Skeletal muscle satellite cell (primary cell): ENCODE data around the gene ABHD14A. TPM values are rescaled to one million over a fixed set of nuclear protein-coding genes. Genes with fewer than 3 reads are reported as not detected.
"Not testable (repeated sequence)": the region's sequence is repeated elsewhere in the genome, so short reads cannot be mapped to it uniquely, and the experiment has no call there.

ENCODE experiments used
- H3K27me3 ChIP-seq: 2 replicates; pipeline ENCODE4 v1.7.0; 2013; ENCODE audit warnings: low read length; ENCODE audit not compliant: control insufficient read depth, insufficient read depth
- H3K36me3 ChIP-seq: 2 replicates; pipeline ENCODE4 v1.7.0; 2013; ENCODE audit warnings: mild to moderate bottlenecking, control low read depth, low read length; ENCODE audit not compliant: insufficient read depth
- H3K4me1 ChIP-seq: 2 replicates; pipeline ENCODE4 v1.7.0; 2013; ENCODE audit warnings: low read length; ENCODE audit not compliant: control insufficient read depth, insufficient read depth
- H3K4me2 ChIP-seq: 2 replicates; pipeline ENCODE4 v1.7.0; 2013; ENCODE audit warnings: mild to moderate bottlenecking, low read length
- H3K4me3 ChIP-seq: 2 replicates; pipeline ENCODE4 v1.7.0; 2013; ENCODE audit warnings: low read length
- H3K9ac ChIP-seq: 2 replicates; pipeline ENCODE4 v1.7.0; 2013; ENCODE audit warnings: mild to moderate bottlenecking, low read depth, low read length, moderate library complexity
- H3K9me3 ChIP-seq: replicated peaks from 2 replicates; pipeline ENCODE4 v1.7.0; 2013; ENCODE audit warnings: mild to moderate bottlenecking, control low read depth, low read length
- total RNA-seq: library from RNA; depleted of rRNA; stranded (reverse); fragments of >200 nt; gene quantifications from 2 replicates; pipeline ENCODE4 v1.2.3, GENCODE V29; 2012; rRNA removed

ABHD14A gene
- 8.1 and 12.7 TPM in 2 replicates for total RNA-seq

- Histone ChIP-seq H3K27me3 (no peaks in the 10 kb centered on the region), H3K36me3 (no peaks in the 10 kb centered on the region), H3K9me3 (no peaks in the 10 kb centered on the region), H3K4me3 (peak within 1 kb of the TSS; percentile 84), H3K9ac (peak within 1 kb of the TSS; percentile 87), H3K4me2 (peak within 1 kb of the TSS; percentile 89), H3K4me1 (peaks cover 22% of the 10 kb centered on the region)
Measured at GRCh38 chr3:51974963-51975851, at the start of gene ABHD14A. Gene ABHD14A, plus strand, starts transcription at chr3:51975064. Its CDS starts 72 bp downstream, at chr3:51975136.

- Histone ChIP-seq H3K4me3 (no peak overlapping the region), H3K4me2 (no peak overlapping the region), H3K4me1 (no peaks in the 10 kb centered on the region), H3K27me3 (no peaks in the 10 kb centered on the region), H3K9me3 (no peaks in the 10 kb centered on the region), H3K36me3 (peaks cover 3% of the 10 kb centered on the region), H3K9ac (no peak overlapping the region)
Measured at GRCh38 chr3:51927061-51927977, 47.5 kb upstream of the ABHD14A start.

- no peaks in the 10 kb centered on the region for H3K27me3 ChIP-seq
- no peak overlapping the region for H3K4me3 ChIP-seq
- no peak overlapping the region for H3K4me2 ChIP-seq
- H3K4me1 ChIP-seq, result no peaks in the 10 kb centered on the region
- H3K9me3 ChIP-seq, result no peaks in the 10 kb centered on the region
- no peak overlapping the region for H3K9ac ChIP-seq
- peaks cover 5% of the 10 kb centered on the region for H3K36me3 ChIP-seq
Measured at GRCh38 chr3:51928438-51928837, 46.4 kb upstream of the ABHD14A start.

- H3K4me2 ChIP-seq, H3K4me1 ChIP-seq, H3K9ac ChIP-seq, H3K27me3 ChIP-seq, H3K4me3 ChIP-seq, H3K9me3 ChIP-seq: not testable (repeated sequence)
- H3K36me3 ChIP-seq, result peaks cover 10% of the 10 kb centered on the region
Measured at GRCh38 chr3:51928981-51929380, 45.9 kb upstream of the ABHD14A start.

- Histone ChIP-seq H3K9ac (no peak overlapping the region), H3K36me3 (peaks cover 16% of the 10 kb centered on the region), H3K9me3 (no peaks in the 10 kb centered on the region), H3K4me1 (no peaks in the 10 kb centered on the region), H3K4me3 (no peak overlapping the region), H3K27me3 (no peaks in the 10 kb centered on the region), H3K4me2 (no peak overlapping the region)
Measured at GRCh38 chr3:51929420-51930003, 45.4 kb upstream of the ABHD14A start.

- Histone ChIP-seq H3K4me3 (no peak overlapping the region), H3K27me3 (no peaks in the 10 kb centered on the region), H3K4me1 (no peaks in the 10 kb centered on the region), H3K9me3 (no peaks in the 10 kb centered on the region), H3K4me2 (no peak overlapping the region), H3K9ac (no peak overlapping the region), H3K36me3 (peaks cover 24% of the 10 kb centered on the region)
Measured at GRCh38 chr3:51930439-51930838, 44.4 kb upstream of the ABHD14A start.

GRCh38 chr3:51931756-51932155 lies 43.1 kb upstream of the ABHD14A start:
- H3K27me3 ChIP-seq, result no peaks in the 10 kb centered on the region

GRCh38 chr3:51932471-51933370 lies 42.1 kb upstream of the ABHD14A start:
- H3K4me2 ChIP-seq, result no peak overlapping the region
- no peaks in the 10 kb centered on the region for H3K9me3 ChIP-seq
- H3K4me3 ChIP-seq, result no peak overlapping the region
- H3K4me1 ChIP-seq, result no peaks in the 10 kb centered on the region
- peaks cover 42% of the 10 kb centered on the region for H3K36me3 ChIP-seq
- no peaks in the 10 kb centered on the region for H3K27me3 ChIP-seq
- no peak overlapping the region for H3K9ac ChIP-seq

More at GRCh38 chr3:51931756-51932155, 43.1 kb upstream of the ABHD14A start:
- Histone ChIP-seq H3K4me3 (no peak overlapping the region), H3K9ac (no peak overlapping the region), H3K36me3 (peaks cover 33% of the 10 kb centered on the region), H3K4me1 (no peaks in the 10 kb centered on the region), H3K9me3 (no peaks in the 10 kb centered on the region), H3K4me2 (no peak overlapping the region)

GRCh38 chr3:51933471-51934138 lies 41.3 kb upstream of the ABHD14A start:
- H3K36me3 ChIP-seq, result peaks cover 44% of the 10 kb centered on the region
- no peak overlapping the region for H3K9ac ChIP-seq

GRCh38 chr3:51934139-51934850 lies 40.6 kb upstream of the ABHD14A start:
- Histone ChIP-seq H3K4me3 (no peak overlapping the region), H3K36me3 (peaks cover 44% of the 10 kb centered on the region), H3K9me3 (no peaks in the 10 kb centered on the region), H3K9ac (no peak overlapping the region), H3K4me1 (no peaks in the 10 kb centered on the region), H3K27me3 (no peaks in the 10 kb centered on the region), H3K4me2 (no peak overlapping the region)

More at GRCh38 chr3:51933471-51934138, 41.3 kb upstream of the ABHD14A start:
- no peaks in the 10 kb centered on the region for H3K27me3 ChIP-seq
- no peak overlapping the region for H3K4me2 ChIP-seq
- no peaks in the 10 kb centered on the region for H3K4me1 ChIP-seq
- no peaks in the 10 kb centered on the region for H3K9me3 ChIP-seq
- no peak overlapping the region for H3K4me3 ChIP-seq
